Measurements from ENCODE around the gene UPP2.

DNA sequence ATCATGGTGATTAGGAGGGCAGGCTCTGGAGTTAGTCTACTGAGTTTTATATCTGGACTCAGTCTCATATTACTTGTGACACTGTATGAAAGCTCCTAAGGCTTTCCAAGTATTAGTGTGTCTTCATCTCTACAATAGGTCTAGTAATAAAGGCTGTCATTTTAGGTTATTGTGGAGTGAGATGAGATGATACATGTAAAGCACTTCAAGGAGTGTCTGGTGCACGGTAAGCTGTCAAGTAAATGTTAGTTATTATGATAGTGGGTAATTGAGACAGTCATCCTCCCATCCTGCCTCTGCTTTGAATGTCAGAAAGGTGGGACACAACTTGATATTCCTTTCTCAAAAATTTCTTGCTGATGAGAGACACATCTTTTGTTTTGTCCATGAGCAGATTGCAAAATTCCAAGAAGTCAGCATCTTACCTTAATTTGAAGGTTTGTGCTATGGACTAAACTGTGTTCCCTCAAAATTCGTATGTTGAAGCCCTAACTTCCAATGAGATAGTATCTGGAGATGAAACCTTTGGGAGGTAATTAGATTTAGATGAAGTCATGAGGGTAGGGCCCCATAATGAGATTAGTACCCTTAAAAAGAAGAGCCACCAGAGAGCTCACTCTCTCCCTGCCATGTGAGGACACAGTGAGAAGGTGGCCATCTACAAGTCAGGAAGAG lies 41.4 kb upstream of the UPP2 start:
- no peak for TF ChIP-seq EZH2phosphoT487 (IDR thresholded peaks at IDR 0.05; ENCODE audit: borderline replicate concordance, low read length)
- TF ChIP-seq, protein P1, sequence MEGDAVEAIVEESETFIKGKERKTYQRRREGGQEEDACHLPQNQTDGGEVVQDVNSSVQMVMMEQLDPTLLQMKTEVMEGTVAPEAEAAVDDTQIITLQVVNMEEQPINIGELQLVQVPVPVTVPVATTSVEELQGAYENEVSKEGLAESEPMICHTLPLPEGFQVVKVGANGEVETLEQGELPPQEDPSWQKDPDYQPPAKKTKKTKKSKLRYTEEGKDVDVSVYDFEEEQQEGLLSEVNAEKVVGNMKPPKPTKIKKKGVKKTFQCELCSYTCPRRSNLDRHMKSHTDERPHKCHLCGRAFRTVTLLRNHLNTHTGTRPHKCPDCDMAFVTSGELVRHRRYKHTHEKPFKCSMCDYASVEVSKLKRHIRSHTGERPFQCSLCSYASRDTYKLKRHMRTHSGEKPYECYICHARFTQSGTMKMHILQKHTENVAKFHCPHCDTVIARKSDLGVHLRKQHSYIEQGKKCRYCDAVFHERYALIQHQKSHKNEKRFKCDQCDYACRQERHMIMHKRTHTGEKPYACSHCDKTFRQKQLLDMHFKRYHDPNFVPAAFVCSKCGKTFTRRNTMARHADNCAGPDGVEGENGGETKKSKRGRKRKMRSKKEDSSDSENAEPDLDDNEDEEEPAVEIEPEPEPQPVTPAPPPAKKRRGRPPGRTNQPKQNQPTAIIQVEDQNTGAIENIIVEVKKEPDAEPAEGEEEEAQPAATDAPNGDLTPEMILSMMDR (IDR thresholded peaks at IDR 0.05; ENCODE audit: low read depth, low read length, poor library complexity, severe bottlenecking) = no peak
